ENCODE measurements around the gene BCCIP.

Gene BCCIP

GRCh38 chr10:125783408-125783807 is 39.9 kb upstream of the BCCIP start:
- Histone ChIP-seq H3K27me3 (ENCODE audit: insufficient read depth, low read length) (no peaks in the 10 kb centered on the region), H3K4me1 (ENCODE audit: insufficient read depth, low read length) (no peaks in the 10 kb centered on the region), H3K9ac (ENCODE audit: low read depth, low read length) (no peak overlapping the region), H3K36me3 (ENCODE audit: insufficient read depth, low read depth, low read length) (no peaks in the 10 kb centered on the region), H3K9me3 (ENCODE audit: insufficient read depth, low read depth, low read length) (no peaks in the 10 kb centered on the region; the same call in 1 of the 2 replicates), H3K27ac (ENCODE audit: low read length) (no peak overlapping the region), H3K4me3 (ENCODE audit: low read length) (no peak overlapping the region)

GRCh38 chr10:125783957-125784356 is 39.4 kb upstream of the BCCIP start:
- no peaks in the 10 kb centered on the region for H3K27me3 ChIP-seq (ENCODE audit: insufficient read depth, low read length)
- no peak overlapping the region for H3K4me3 ChIP-seq (ENCODE audit: low read length)
- no peaks in the 10 kb centered on the region for H3K4me1 ChIP-seq (ENCODE audit: insufficient read depth, low read length)
- no peaks in the 10 kb centered on the region for H3K36me3 ChIP-seq (ENCODE audit: insufficient read depth, low read depth, low read length)
- no peaks in the 10 kb centered on the region; the same call in 1 of the 2 replicates for H3K9me3 ChIP-seq (ENCODE audit: insufficient read depth, low read depth, low read length)
- H3K27ac ChIP-seq (ENCODE audit: low read length), result no peak overlapping the region
- no peak overlapping the region for H3K9ac ChIP-seq (ENCODE audit: low read depth, low read length)

DNA sequence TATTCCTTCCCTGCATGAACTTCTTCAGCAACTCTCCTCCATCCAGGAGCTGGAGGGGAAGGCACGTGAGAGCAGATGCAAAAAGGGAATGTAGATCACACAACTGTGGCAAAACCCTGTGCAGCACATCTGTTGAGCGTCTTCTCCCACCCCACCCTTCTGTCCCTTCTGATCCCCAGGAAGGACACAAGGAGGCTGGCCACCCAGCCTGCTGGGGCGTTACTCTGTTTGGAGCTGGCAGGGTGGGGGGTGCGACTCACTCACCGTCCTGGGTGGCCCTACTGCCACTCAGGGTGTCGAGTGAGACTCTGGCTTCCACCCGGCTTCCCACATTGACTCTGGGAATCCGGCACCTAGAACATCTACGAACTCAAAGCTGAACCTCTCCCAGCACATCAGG is 37.6 kb upstream of the BCCIP start:
- H3K4me1 ChIP-seq (ENCODE audit: insufficient read depth, low read length), result no peaks in the 10 kb centered on the region
- no peaks in the 10 kb centered on the region for H3K9me3 ChIP-seq (ENCODE audit: insufficient read depth, low read depth, low read length)
- no peaks in the 10 kb centered on the region for H3K36me3 ChIP-seq (ENCODE audit: insufficient read depth, low read depth, low read length)
- H3K4me3 ChIP-seq (ENCODE audit: low read length), result no peak overlapping the region
- no peaks in the 10 kb centered on the region for H3K27me3 ChIP-seq (ENCODE audit: insufficient read depth, low read length)
- no peak overlapping the region for H3K27ac ChIP-seq (ENCODE audit: low read length)
- no peak overlapping the region for H3K9ac ChIP-seq (ENCODE audit: low read depth, low read length)

- Histone ChIP-seq H3K27me3 (ENCODE audit: insufficient read depth, low read length) (no peaks in the 10 kb centered on the region), H3K9ac (ENCODE audit: low read depth, low read length) (no peak overlapping the region), H3K4me3 (ENCODE audit: low read length) (no peak overlapping the region), H3K27ac (ENCODE audit: low read length) (no peak overlapping the region), H3K9me3 (ENCODE audit: insufficient read depth, low read depth, low read length) (no peaks in the 10 kb centered on the region), H3K36me3 (ENCODE audit: insufficient read depth, low read depth, low read length) (peaks cover 17% of the 10 kb centered on the region; the same call in 1 of the 2 replicates), H3K4me1 (ENCODE audit: insufficient read depth, low read length) (no peaks in the 10 kb centered on the region)
Observed at GRCh38 chr10:125788156-125789034, 35.0 kb upstream of the BCCIP start.

GRCh38 chr10:125792342-125793300 is 30.7 kb upstream of the BCCIP start:
- Histone ChIP-seq H3K4me3 (ENCODE audit: low read length) (no peak overlapping the region), H3K9me3 (ENCODE audit: insufficient read depth, low read depth, low read length) (no peaks in the 10 kb centered on the region), H3K36me3 (ENCODE audit: insufficient read depth, low read depth, low read length) (peaks cover 42% of the 10 kb centered on the region)

GRCh38 chr10:125795128-125795527 is 28.2 kb upstream of the BCCIP start:
- Histone ChIP-seq H3K36me3 (ENCODE audit: insufficient read depth, low read depth, low read length) (peaks cover 45% of the 10 kb centered on the region), H3K4me1 (ENCODE audit: insufficient read depth, low read length) (no peaks in the 10 kb centered on the region), H3K4me3 (ENCODE audit: low read length) (no peak overlapping the region), H3K27me3 (ENCODE audit: insufficient read depth, low read length) (no peaks in the 10 kb centered on the region), H3K9ac (ENCODE audit: low read depth, low read length) (no peak overlapping the region), H3K9me3 (ENCODE audit: insufficient read depth, low read depth, low read length) (no peaks in the 10 kb centered on the region), H3K27ac (ENCODE audit: low read length) (no peak overlapping the region)

More at GRCh38 chr10:125792342-125793300, 30.7 kb upstream of the BCCIP start:
- Histone ChIP-seq H3K27ac (ENCODE audit: low read length) (no peak overlapping the region), H3K4me1 (ENCODE audit: insufficient read depth, low read length) (no peaks in the 10 kb centered on the region), H3K27me3 (ENCODE audit: insufficient read depth, low read length) (no peaks in the 10 kb centered on the region), H3K9ac (ENCODE audit: low read depth, low read length) (no peak overlapping the region)

GRCh38 chr10:125795637-125796190 is 27.6 kb upstream of the BCCIP start:
- H3K36me3 ChIP-seq (ENCODE audit: insufficient read depth, low read depth, low read length), result peaks cover 45% of the 10 kb centered on the region
- no peak overlapping the region for H3K27ac ChIP-seq (ENCODE audit: low read length)
- no peaks in the 10 kb centered on the region for H3K9me3 ChIP-seq (ENCODE audit: insufficient read depth, low read depth, low read length)
- no peaks in the 10 kb centered on the region for H3K27me3 ChIP-seq (ENCODE audit: insufficient read depth, low read length)
- no peak overlapping the region for H3K4me3 ChIP-seq (ENCODE audit: low read length)
- H3K4me1 ChIP-seq (ENCODE audit: insufficient read depth, low read length), result no peaks in the 10 kb centered on the region
- no peak overlapping the region for H3K9ac ChIP-seq (ENCODE audit: low read depth, low read length)

GRCh38 chr10:125797424-125797823 is 25.9 kb upstream of the BCCIP start:
- H3K9ac ChIP-seq (ENCODE audit: low read depth, low read length), result no peak overlapping the region
- H3K27ac ChIP-seq (ENCODE audit: low read length), result no peak overlapping the region
- H3K36me3 ChIP-seq (ENCODE audit: insufficient read depth, low read depth, low read length), result peaks cover 48% of the 10 kb centered on the region
- H3K4me3 ChIP-seq (ENCODE audit: low read length), result no peak overlapping the region
- no peaks in the 10 kb centered on the region for H3K4me1 ChIP-seq (ENCODE audit: insufficient read depth, low read length)
- H3K9me3 ChIP-seq (ENCODE audit: insufficient read depth, low read depth, low read length), result no peaks in the 10 kb centered on the region
- no peaks in the 10 kb centered on the region for H3K27me3 ChIP-seq (ENCODE audit: insufficient read depth, low read length)

GRCh38 chr10:125797994-125798662 is 25.2 kb upstream of the BCCIP start:
- Histone ChIP-seq H3K27me3 (ENCODE audit: insufficient read depth, low read length) (no peaks in the 10 kb centered on the region), H3K4me3 (ENCODE audit: low read length) (no peak overlapping the region), H3K9me3 (ENCODE audit: insufficient read depth, low read depth, low read length) (no peaks in the 10 kb centered on the region), H3K36me3 (ENCODE audit: insufficient read depth, low read depth, low read length) (peaks cover 46% of the 10 kb centered on the region), H3K9ac (ENCODE audit: low read depth, low read length) (no peak overlapping the region), H3K4me1 (ENCODE audit: insufficient read depth, low read length) (no peaks in the 10 kb centered on the region), H3K27ac (ENCODE audit: low read length) (no peak overlapping the region)

DNA sequence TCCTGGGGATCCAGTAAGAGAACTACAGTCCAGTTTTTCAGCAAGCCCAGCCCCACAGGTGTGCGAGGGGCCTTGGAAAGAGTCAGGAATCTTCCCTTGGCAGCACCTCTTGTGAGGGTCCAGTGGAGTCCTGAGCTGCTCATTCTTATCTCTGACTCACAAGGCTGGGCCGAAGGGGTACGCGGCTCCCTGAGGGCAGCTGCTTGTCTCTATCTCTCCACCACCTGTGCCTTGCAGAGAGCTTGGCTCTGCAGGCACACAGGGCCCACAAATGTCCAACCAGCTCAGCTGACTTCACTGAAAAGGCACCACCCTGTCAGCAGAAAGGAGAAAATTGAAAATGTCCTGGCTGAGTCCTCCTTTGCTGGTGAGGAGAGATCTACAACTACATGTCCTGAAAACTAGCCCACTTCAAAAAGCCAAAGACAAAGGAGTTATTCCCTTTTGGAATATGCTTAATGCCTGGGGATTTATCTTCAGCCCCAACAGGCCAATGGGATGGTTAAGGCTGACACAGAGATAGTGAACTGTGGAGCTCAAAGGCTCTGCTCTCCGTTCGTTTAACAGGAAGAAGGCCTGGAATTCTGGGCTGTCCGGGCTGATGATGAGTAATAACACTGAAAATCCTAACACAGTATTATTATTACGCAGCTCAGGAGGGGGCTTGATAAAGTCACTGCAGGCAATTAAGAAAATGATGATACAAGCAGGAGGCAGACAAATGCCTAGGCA is 23.7 kb upstream of the BCCIP start:
- H3K4me1 ChIP-seq (ENCODE audit: insufficient read depth, low read length), result no peaks in the 10 kb centered on the region
- H3K4me3 ChIP-seq (ENCODE audit: low read length), result no peak overlapping the region
- no peaks in the 10 kb centered on the region for H3K27me3 ChIP-seq (ENCODE audit: insufficient read depth, low read length)
- no peak overlapping the region for H3K27ac ChIP-seq (ENCODE audit: low read length)
- H3K9me3 ChIP-seq (ENCODE audit: insufficient read depth, low read depth, low read length), result no peaks in the 10 kb centered on the region
- peaks cover 40% of the 10 kb centered on the region; the same call in 1 of the 2 replicates for H3K36me3 ChIP-seq (ENCODE audit: insufficient read depth, low read depth, low read length)
- no peak overlapping the region for H3K9ac ChIP-seq (ENCODE audit: low read depth, low read length)
